ENCODE results near the gene HSP90AB1. TPM values are rescaled to one million over a fixed set of nuclear protein-coding genes. Genes with fewer than 3 reads are reported as not detected.

Gene HSP90AB1
- total RNA-seq, 2 donors from 2014 or later: 657 to 662 TPM

DNA sequence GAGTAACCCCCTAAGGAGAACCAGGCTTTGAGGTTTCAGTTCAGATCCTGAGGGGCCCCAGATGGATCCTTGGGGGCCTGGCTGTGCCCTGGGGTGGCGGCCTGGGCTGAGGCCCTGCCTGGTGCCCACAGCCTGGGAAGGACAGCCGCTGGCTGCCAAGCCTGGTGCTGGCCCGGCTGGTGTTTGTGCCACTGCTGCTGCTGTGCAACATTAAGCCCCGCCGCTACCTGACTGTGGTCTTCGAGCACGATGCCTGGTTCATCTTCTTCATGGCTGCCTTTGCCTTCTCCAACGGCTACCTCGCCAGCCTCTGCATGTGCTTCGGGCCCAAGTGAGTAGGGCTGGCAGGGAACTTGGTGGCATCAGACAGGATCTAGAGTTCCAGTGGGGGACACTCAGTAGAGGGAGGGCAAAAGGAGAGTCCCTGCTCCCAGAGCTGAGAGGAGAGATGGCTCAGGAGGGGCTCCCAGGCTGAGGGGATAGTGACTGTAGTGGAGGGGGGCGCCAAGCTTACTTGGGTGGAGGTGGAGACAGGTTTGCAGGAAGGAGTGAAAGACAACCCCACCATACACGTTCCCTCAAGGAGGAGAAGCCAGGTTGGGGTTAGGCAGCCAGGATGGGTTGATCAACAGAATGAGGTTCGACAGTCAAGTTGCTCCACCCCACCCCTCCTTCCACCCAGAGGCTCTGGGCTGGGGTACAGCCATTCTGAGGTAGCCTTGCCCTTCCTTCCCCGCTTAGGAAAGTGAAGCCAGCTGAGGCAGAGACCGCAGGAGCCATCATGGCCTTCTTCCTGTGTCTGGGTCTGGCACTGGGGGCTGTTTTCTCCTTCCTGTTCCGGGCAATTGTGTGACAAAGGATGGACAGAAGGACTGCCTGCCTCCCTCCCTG is 14.0 kb upstream of the HSP90AB1 start:
- intact Hi-C loops (cut with DNase I): loop anchor here (10.0 kb wide), 1 partner anchor 128 kb away; no protein-coding TSS in a partner anchor
- DNase-seq (no peak), ATAC-seq (no peak)

DNA sequence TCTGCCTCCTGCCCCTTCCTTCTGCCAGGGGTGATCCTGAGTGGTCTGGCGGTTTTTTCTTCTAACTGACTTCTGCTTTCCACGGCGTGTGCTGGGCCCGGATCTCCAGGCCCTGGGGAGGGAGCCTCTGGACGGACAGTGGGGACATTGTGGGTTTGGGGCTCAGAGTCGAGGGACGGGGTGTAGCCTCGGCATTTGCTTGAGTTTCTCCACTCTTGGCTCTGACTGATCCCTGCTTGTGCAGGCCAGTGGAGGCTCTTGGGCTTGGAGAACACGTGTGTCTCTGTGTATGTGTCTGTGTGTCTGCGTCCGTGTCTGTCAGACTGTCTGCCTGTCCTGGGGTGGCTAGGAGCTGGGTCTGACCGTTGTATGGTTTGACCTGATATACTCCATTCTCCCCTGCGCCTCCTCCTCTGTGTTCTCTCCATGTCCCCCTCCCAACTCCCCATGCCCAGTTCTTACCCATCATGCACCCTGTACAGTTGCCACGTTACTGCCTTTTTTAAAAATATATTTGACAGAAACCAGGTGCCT is 13.3 kb upstream of the HSP90AB1 start:
- intact Hi-C loops (cut with DNase I): loop anchor here (10.0 kb wide), 1 partner anchor 129 kb away; no protein-coding TSS in a partner anchor
- DNase-seq: no peak
- ATAC-seq: peak; percentile 0 to 1

DNA sequence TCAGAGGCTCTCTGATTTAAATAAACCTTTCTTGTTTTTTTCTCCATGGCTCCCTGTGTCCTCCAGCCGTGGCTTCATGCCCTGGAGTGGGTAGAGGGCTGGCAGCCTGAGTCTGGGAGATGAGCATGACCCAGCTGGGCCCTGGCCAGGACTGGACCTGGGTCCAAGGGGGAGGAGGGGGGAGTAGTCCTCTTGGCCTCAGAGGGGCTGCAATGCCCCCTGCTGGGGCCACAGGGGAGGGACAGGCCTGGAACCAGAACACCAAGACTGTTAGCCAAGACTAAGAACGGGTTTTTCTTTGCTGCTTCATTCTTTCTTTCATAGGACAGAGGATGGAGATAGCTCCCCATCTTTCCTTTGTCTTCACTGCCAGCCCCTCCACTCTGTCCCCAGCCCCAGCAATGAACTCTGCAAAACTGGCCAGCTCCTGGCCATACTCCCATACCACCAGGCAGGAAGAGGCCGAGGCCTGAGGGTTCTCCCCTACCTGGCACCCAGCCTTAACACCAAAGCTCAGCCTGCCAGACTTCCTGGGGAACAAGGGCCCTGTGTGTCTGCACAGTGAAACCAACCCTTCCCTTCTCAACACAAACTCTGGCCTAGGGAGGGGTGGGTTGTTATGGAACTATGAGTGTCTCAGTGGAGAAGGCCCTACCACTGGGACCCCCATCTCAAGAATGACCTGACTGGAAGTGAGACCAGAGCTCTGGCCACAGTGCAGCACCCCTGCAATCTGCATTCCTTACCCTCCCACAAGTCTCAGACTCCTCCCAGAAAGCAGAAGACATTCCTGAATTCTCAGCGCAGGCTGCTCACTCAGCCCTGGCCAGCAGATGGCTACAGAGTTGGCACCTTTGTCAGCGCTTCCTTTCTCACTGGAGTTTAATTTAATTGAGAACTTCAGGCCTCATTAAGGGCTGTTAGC is 12.5 kb upstream of the HSP90AB1 start:
- peak; percentile 88 for DNase-seq
- ATAC-seq: peak; percentile 62 to 67
- intact Hi-C loops (cut with DNase I): loop anchor here (5.0 to 10.0 kb wide), 2 partner anchors 62 to 130 kb away; no protein-coding TSS in a partner anchor

DNA sequence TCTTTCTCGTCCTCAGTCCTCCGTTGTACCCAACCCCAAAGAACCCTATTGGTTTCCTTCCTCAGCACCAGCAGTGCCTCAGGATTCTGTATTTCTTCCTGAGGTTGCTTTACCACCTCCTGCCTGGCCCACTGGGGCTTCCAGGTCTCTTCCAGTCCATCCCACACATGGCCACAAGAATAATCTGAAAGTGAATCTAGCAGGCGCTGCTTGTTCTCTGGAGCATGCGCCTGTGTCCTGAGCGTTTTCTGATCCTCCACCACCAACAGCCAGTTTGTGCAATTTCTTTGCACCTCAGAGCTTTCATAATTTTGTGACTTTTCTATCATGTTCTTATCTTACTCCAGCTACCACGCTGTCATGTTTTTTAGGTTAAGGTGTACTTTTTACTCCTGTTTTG is 11.6 kb upstream of the HSP90AB1 start:
- intact Hi-C loops (cut with DNase I): loop anchor here (5.0 to 10.0 kb wide), 2 partner anchors 63 to 130 kb away; no protein-coding TSS in a partner anchor
- ATAC-seq (no peak), DNase-seq (no peak)

DNA sequence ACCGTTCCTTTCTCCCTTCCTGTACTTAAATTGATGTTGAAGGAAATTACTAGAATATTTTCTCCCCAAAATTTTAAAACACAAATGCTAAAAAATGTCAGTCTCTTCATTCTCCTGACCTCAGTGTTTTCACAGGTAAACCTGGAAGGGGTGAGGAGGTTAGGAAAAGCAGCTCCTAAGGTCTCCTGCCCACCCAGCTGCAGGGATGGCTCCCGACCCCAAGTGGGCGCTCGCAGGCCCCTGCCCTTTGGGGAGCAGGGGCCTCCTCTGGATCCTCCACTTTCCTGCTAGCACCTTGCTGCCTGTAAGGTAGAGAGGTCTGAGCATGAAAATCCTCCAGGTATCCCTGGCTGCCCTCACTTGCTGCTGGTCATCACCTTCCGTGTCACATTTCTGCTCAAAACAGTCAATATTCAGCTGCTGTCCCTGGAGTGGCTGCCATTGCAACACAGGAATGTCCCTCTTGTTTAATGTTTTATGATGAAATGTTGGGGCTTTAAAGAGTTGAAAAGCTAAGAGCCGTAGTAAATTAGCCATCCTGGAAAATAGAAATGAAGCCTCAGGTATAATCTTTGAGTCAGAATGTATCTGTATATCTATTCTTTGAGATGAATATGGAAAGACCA is 10.9 kb upstream of the HSP90AB1 start:
- ATAC-seq (no peak), DNase-seq (peak; percentile 7)
- intact Hi-C loops (cut with DNase I): loop anchor here (5.0 to 10.0 kb wide), 2 partner anchors 64 to 131 kb away; no protein-coding TSS in a partner anchor

DNA sequence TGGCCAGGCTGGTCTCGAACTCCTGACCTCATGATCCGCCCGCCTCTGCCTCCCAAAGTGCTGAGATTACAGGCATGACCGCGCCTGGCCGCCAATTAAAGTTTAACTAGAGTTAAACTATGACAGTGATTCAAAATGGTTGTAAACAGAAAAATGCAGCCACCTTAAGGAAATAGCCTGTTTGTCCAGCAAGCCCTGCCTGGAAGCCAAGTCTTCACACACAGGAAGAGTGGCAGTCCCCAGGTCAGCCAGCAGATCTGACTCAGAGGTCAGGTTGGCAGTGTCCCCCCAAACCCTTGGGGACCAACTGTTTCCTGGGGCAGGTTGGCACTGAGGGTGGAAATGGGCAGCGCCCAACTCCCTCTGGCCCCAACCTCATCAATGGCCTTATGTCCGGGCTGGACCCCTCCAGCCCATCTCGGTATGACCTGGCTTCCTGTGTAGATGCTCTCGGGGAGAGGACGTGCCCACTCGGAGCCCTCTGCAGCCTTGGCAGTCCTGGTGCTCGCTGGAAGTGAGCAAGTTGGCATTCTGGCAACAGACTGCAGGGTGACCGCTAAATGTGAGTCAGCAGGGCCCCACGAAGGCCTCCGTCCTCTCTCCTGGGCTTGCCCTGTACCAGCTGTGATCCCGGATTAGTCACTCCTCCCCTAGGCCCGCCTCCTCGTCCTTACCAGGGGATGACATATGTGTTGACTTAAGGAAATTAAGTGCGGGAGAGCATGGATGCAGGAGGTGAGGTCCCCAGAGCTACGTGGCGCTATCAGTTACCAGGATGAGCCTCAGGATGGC is 9.7 kb upstream of the HSP90AB1 start:
- intact Hi-C loops (cut with DNase I): loop anchor here (5.0 to 10.0 kb wide), 2 partner anchors 65 to 132 kb away; no protein-coding TSS in a partner anchor
- peak; percentile 92 for DNase-seq
- ATAC-seq: peak; percentile 80 to 91

DNA sequence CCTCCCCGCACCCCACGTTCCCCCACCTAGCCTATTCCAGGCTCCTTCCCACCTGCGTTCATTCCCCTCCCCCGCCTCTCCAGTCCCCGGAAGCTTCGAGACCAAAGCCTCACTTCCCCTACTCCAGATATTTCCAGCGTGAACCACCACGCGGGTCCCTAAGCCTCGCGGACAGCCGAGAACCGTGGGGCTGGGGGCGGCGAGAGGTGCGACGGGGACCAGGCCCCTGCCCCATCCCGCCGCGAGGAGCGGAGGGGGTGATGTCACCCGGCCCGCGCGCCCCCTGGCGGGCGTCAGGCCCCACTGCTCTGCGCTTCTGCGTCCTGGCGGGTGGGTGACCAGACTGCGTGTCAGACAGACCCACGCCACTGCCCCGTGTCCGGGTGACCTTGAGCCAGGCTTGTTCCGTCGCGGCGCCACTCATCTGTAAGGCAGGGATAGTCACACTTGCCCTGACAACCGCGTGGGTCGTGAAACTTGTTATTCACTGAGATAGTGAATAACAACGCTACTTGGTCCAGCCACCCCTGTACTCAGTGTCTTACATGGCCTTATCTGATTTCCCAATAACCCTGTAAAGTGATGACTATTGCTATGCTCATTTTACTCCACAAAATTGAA is 9.0 kb upstream of the HSP90AB1 start:
- ATAC-seq (peak; percentile 80 to 86), DNase-seq (peak; percentile 83)
- intact Hi-C loops (cut with DNase I): loop anchor here (2.0 to 10.0 kb wide), 3 partner anchors 65 to 133 kb away; no protein-coding TSS in a partner anchor

DNA sequence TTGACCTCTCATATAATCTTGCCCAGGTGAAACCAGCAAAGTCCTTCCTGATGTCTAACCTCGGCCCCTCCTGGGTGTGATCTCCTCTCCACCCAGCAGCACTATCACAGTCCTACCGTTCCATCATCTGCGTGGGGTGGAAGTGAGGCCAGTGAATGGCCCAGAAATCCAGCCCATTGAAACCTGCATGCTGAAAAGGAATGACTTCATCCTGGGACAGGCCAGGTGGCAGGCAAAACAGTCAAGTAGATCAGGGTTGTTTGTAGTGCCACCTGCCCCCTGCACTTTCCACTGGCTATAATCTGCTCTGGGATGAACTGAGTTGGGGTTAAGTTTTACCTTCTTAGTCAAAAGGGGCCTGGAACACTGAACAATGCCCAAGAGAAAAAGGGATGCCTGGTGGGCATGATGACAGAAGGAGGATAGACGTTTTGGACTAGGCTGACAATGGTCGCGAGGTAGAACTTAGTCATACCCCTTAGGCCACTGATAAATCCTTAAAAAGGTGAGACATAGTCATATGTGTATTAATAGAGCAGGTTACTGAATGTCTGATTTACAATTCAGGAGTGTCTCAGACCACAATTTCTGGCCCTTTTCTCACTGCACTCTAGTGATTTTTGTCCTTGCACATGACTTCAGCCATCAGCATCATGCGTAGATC is 8.1 kb upstream of the HSP90AB1 start:
- intact Hi-C loops (cut with DNase I): loop anchor here (2.0 to 10.0 kb wide), 3 partner anchors 66 to 134 kb away; no protein-coding TSS in a partner anchor
- DNase-seq (peak; percentile 11), ATAC-seq (no peak)

DNA sequence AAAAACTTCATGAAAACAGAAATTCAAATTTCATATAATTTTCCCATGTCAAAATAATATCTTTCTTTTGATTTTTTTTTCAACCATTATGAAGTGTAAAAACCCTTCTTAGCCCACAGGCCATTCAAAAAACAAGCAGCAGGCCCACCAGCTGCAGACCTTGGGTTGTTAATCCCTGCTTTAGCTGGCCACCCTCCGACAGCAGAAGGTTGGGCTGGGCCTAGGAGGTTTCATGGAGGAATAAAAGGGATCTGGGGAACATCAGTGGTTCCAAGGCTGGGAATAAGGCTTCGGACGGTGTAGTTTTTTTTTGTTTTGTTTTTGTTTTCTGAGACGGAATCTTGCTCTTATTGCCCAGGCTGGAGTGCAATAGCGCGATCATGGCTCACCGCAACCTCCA is 3.6 kb upstream of the HSP90AB1 start:
- ATAC-seq (no peak), DNase-seq (peak; percentile 2)
- intact Hi-C loops (cut with DNase I): no loop called here

DNA sequence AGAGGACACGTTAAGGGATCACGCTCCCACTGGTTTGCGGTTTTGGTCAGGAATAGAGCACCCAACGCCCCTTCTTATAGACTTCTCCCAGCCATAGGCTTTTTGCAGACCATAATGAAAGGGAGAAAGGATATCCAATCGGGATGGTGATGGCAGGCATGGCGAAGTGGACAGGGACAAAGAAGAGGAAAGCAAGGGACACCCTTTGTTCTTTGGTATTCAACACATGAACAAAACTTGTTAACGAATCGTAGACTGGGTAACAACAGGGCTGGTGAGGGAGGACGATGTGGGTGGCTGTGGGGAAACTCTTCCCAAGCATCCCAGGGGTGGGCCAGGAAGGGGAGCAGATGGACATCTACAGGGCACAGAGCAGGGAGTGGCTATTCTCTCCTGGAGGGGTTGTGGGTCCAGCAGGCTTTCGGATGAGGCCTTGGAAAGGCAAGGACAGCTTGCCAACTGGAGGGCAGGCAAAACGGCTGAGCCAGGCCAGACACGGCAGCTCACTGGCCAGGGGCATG is 1.4 kb upstream of the HSP90AB1 start:
- intact Hi-C loops (cut with DNase I): no loop called here
- no peak for ATAC-seq
- DNase-seq: no peak

DNA sequence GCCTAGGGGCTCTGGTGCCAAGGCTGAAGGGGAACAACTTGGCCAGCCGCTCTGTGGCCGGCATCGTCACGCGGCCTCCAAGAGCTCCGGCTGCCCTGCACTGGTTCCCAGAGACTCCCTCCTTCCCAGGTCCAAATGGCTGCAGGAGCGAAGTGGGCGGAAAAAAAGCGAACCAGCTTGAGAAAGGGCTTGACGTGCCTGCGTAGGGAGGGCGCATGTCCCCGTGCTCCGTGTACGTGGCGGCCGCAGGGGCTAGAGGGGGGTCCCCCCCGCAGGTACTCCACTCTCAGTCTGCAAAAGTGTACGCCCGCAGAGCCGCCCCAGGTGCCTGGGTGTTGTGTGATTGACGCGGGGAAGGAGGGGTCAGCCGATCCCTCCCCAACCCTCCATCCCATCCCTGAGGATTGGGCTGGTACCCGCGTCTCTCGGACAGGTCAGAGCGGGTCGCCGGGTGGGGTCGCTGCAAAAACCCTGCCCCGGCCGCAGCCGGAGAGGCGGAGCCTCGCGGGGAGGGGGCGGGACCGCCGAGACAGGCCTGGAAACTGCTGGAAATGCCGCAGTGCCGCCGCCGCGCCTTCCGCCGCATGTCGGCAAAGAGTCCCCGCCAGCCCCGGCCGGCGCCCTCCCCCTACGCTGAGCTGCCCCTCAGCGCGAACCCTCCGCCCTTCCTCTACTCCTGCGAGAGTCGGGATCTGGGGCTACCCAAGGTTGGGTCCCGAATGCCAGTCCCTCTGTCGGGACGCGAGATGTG is 814 bp upstream of the HSP90AB1 start:
- intact Hi-C loops (cut with DNase I): no loop called here
- DNase-seq: peak; percentile 93
- peak; percentile 81 to 86 for ATAC-seq

DNA sequence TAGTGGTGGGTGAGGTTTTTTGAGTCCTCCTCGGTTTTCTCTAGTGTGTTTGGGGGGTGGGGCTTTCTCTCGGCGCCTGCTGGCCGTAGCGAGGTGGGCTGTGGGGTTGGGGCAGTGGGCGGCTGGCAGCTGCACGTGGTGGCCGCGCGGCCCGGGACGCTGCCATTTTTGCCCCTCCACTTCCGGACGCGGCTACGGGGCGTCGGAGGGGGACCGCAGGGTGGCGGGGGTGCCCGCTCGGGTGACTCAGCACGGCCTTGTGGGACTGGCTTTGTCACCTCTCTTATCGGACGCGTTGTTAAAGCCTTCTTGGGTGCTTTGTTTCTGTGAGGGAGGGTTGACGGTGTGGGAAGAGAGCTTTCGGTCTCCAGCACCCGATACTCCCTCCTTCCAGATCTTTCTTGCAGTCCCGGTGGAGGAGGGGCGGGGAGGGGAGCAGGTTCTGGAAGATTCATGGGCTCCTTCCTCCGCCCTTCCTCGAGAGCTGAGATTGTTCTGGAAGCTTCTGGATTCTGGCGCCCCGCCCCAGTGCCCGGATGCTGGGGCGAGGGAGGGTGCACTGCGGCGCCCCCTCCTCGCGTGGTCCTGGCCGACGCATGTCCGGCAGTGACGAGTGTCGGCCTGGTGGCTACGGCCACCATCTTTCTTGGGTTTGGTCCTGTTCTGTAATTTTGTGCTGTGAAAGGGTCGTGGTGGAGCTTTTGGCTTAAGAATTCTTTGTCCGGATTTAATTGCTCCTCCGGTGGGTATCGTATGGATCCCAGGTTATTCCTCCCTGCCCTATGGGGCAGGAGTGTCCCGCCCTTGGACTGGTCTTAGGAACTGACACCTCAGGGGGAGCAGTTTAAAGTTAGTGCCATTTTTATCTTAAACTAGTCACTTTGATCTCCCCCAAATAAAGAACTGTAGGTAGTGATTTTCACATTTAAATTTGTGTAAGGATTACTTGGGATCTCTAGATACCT is 719 bp downstream of the HSP90AB1 start:
- intact Hi-C loops (cut with DNase I): no loop called here
- DNase-seq: peak; percentile 80
- peak; percentile 45 to 54 for ATAC-seq

DNA sequence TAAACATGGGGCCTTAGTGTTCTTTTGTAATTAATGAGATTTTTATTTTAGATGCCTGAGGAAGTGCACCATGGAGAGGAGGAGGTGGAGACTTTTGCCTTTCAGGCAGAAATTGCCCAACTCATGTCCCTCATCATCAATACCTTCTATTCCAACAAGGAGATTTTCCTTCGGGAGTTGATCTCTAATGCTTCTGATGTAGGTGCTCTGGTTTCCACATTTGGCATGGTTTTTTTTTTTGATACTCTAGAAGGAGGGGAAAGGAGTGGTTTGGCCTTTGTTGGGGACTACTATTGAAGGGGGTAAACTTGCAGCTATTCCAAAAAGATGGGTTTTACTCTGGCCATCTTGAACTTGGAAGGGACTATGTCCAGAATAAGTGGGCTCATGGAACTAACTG is 1.7 kb downstream of the HSP90AB1 start:
- intact Hi-C loops (cut with DNase I): no loop called here
- ATAC-seq (no peak), DNase-seq (no peak)

DNA sequence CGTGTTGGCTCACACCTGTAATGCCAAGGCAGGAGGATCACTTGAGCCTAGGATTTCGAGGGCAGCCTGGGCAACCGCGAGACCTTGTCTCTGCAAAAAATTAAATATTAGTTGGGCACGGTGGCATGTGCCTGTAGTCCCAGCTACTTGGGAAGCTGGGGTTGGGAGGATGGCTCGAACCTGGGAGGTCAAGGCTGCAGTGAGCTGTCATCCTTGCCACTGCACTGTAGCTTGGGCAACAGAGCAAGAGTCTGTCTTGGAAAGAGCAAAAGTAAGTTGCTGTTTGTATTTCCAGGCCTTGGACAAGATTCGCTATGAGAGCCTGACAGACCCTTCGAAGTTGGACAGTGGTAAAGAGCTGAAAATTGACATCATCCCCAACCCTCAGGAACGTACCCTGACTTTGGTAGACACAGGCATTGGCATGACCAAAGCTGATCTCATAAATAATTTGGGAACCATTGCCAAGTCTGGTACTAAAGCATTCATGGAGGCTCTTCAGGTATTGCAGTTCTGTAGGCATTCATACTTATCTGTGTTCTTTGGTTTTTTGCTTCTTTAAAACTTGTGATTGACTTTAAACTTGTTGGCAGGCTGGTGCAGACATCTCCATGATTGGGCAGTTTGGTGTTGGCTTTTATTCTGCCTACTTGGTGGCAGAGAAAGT is 2.3 kb downstream of the HSP90AB1 start:
- peak; percentile 3 for DNase-seq
- ATAC-seq: no peak
- intact Hi-C loops (cut with DNase I): no loop called here

Data from left cardiac atrium (tissue), 4 donors.